GM19023 (cell line): Measurements from ENCODE around the gene PTPA.

Source experiments
- ATAC-seq: cut with Tn5 transposase; IDR thresholded peaks from one replicate; pipeline ENCODE4 v1.9.1; 2021; ENCODE audit warnings: mild to moderate bottlenecking, moderate library complexity; ENCODE audit not compliant: unreplicated experiment

The PTPA gene

DNA sequence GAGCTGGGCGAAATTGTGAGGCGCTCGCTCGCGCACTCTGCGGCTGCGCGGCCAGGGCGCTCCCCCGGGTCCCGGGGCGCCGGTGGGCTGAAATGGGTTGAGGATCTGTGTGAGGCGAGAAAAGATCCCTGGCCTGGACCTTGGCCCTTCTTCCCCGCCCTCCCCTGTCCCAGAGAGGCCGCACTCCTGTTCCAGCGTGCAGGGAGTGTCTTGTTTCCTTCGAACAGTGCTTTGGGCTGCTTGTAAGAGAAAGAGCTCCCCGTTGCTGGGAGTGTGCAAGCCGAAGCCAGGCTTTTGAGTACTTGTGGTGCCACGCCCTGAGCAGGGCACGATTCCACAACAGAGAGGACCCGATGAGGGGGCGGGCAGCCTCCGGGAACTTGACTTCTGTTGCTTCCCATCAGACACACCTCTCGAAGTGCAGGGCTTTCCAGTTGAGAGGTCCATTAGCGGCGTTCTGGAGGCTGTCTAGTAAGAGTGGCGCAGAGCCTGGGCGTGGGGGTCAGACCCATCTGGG lies 29.8 kb upstream of the PTPA start:
- no peak for ATAC-seq

DNA sequence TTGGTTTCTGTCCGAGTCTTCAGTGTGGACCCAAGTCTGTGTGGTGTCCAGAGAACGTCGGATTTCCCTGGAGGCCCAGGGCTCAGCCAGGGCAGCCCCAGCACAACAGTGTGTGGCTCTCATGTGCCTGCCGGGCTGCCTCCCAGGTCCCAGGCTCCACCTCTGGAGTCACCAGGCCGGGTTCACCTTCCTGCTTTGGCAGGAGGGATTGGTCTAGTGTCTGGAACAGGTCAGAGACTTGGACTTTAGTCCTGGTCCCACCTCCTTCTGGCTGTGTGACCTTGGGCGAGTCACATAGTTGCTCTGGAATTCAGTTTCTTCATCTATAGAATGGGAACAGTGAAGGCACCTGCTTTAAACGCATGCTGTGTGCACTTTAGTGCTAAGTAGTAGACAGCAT lies 27.1 kb upstream of the PTPA start:
- ATAC-seq: no peak

DNA sequence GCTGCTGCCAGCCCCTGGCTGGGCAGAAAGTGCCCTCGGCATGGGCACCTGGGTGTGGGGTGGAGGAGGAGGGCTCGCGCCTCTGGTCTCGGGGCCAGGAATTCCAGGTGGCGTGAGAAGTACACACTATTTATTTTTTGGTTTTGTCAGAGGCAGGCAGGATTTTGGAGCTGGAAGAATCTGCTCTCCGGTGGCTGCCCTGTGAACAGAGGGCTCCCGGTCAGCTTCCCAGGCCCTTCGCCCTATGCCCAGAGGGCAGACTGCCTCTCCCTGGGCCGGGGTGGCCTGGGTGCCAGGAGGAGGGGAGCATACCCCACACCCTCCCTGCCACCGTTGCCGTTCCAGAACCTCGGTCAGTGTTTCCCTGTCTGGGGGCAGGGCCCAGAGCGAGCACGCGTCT lies 22.0 kb upstream of the PTPA start:
- no peak for ATAC-seq

DNA sequence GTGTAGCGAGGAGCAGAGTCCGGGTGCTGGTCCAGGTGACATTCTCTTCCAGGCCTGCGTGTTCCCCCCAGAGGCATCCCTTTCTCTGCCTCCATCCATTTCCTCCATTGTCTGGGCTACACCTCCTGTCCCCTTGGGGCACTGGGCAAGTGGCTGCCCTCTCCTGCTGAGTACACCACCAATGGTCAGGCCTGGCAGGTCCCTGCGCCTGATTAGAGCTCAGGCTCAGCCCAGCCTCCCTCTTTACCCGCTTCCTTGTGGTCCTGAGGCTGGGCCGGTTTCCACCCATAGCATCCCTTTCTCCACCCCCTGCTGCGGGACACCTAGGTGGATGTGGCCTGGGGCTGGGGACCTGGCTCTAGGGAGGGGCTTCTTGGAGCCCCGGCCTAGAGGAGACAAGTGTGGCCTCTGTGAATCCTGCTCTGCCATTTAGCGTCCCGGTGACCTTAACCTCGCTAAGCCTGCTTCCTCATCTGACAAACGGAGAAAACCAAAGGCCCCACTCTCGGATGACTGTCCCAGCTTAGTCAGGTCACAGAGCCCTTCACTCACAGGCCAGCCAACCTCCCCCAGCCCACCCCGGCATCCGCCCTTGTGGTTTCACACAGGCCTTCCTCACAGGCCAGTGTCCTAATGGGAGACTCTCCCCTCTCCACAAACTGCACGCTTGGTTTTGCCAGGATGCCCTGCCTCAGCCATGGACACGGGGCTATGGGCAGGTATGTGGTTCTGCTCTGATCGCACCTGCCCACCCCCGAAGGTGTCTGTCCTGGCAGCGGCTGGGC lies 17.4 kb upstream of the PTPA start:
- no peak for ATAC-seq

DNA sequence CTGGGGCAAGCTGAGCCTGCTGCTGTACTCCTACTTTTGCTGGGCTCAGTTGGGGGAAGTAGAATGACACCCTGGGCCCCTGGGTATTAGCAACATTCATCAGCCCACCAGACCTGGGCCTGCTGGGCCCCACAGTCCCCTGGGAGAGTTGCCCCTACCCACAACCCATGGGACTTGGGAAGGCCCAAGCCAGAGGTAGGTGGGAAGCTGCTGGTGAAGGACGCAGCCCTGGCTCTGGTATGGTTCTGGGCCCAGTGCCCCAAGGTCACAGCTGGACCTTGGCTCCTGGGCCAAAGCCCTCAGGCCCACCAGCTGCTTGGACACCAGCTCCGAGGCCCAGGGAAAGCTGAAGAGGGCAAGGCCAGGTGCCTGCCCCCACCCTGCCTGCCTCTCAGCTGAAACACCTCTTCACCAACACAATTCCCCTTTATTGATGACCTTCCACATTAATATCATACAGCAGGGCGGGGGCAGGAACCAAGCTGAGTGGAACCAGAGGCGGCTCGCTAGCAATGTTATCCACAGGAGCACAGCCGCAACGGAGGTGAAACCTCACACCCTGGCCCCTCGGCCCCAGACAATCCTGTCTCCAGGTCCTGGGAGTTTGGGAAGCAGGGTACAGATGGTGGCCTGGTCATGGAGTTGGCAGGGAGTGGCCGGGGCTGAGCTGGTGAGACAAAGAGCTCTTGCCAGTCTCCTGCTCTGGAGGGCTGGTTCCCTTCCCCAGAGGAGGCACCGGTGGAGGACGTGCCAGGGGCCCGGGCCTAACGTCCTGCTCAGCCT lies 16.6 kb upstream of the PTPA start:
- no peak for ATAC-seq

DNA sequence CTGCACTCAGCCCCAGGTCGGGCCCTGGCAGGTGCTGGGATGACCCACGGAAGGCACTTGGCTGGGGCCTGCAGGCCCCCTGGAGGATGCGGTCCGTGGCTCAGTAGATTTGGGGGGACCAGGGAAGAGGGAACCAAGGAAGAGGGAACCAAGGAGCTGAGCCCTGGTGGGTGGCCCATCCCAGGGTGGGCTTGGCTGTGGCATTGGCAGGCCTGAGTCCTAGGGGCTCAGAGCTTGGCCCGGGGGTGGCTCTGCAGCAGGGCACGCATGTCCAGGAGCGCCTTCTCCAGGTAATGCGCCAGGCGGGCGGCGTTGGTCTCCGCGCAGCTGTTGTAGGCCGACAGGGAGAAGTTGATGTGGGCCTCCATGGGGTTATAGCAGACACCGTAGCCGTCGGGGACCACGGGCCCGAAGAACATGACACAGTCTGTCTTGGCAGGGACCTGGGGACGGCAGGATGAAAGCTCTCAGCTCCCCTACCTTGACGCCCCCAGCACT lies 16.0 kb upstream of the PTPA start:
- ATAC-seq: no peak

DNA sequence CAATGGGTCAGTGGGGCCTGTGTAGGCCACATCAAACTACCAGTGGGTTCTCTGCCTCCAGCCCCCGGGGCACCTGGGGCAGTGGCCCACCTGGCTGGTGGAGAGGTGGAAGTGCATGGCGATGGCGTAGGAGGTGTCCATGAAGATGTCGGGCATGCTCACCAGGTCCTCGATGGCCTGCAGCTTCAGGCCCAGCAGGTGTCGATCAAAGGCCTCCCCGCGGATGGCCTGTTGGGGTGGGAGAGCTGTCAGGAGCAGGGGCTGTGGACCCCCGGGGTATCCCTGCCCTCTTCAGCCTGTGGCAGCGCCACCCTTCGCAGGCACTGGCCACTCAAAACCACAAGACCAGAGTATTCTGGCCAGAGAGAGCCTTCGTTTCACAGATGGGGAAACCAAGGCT lies 15.3 kb upstream of the PTPA start:
- no peak for ATAC-seq

DNA sequence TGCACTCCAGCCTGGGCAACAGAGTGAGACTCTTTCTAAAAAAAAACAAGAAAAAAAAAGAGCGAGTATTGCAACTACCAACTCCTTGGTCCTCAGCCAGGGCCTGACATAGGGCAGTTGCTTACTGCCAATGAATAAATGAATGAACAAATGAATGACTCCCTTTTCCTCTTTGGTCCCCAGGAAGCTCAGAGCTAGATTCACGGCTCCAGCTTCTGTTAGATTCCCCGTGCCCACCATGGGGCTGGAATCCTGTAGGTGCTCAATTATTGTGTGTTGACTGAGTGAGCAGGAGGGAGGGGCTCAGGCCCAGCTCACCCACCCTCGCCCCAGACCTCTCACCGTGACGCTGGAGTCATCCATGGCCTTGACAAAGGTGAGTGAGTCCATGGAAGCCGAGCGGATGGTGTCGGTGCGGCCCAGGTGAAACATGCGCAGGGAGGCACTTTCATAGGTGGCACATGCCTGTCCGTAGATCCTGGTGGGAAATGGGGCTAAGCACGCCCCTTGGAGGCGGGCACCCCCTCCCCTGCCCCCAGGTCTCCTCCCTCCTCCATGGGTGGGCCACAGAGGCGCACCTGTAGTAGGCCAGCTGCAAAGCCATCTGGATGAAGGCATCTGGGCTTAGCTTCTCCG lies 13.4 kb upstream of the PTPA start:
- no peak for ATAC-seq

DNA sequence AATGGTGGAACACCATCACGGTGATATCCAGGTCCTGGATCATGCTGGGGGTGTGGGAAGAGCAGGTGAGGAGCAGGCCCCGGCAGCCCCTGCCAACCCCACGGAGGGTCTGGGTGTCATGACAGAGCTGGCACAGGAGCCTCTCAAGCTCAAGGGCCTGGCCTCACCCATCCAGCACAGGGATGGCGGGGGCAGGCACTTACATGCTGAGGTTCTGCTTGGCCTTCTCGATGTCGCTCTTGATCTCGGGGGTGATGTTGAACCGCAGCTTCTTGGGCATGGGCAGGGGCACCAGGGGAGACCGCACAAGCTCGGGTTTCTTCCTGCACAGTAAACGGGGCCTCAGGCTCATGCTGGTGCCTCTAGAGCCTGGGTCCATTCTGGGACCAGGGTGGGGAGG lies 12.9 kb upstream of the PTPA start:
- no peak for ATAC-seq

DNA sequence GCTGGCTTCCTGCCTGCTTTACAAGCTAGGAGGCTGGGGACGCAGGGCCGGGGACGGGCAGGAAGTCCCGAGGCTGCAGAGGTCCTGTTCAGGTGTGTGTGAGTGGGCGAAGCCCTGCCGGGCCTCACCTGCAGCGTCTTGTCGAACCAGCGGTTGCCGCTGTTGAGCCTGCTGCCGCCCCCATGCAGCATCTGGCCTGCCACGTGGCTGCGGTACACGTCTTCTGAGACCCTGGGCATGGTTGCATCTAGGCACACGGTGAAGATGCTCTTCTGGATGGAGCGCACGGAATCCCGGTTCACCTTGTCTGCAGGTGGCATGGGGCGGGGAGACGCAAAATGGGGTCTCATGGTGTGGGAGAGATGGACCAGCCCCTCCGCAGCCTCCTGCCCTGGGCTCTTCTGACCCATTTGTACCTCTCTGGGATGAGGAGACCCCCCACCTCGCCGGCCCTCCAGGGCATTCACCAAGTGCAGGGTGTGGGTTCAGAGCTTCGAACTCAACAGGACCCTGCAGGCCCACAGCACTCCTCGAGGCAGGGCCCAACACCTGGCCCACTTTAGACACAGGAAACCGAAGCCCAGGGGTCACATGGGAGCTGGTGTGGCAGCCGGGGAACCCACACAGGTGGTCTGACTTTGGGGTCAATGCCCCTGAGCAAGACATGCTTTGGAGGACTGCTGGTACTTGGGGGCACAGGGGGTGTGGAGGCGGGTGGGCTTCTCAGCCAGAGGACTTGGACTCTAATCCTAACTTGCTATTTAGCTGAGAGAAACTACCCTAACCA lies 10.6 kb upstream of the PTPA start:
- no peak for ATAC-seq

DNA sequence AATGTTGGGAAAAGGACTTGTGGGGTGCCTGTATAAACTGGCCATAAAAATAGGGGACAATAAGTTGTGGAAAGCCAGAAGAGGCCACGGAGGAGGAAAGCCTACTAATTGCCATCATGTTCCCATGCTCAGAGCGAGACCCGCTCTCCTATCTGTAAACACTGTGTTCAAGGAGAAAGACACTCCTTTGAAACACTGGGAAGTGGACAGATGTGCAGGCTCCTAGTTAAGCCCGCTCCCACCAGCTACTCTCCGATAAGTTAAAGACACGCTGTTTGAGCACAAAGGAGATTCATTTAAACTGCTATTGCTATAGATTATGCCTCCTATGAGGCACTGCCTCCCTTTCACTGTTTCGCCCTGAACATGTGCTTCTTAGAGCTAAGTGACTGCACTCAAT lies 9.9 kb upstream of the PTPA start:
- ATAC-seq: no peak

DNA sequence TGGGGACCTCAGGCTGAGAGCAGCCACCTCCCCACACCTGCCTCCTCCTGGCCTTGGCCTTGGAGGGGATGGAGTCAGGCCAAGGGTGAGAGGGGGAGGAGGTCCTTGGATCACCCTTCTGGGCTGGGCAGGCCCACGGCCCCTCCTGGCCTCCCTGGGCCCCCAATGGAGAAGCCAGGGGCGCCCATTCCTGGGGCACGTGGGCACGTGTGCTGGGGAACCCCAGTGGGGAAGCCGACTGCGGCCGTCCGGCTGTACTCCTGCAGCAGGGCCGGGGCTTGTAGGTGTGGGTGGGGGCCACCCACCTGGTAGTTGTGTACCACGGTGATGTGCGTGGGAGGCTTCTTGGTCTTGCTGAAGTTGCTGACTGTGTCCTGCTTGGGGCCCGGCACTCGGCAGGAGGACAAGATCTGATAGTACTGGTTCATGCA lies 9.1 kb upstream of the PTPA start:
- ATAC-seq: no peak

DNA sequence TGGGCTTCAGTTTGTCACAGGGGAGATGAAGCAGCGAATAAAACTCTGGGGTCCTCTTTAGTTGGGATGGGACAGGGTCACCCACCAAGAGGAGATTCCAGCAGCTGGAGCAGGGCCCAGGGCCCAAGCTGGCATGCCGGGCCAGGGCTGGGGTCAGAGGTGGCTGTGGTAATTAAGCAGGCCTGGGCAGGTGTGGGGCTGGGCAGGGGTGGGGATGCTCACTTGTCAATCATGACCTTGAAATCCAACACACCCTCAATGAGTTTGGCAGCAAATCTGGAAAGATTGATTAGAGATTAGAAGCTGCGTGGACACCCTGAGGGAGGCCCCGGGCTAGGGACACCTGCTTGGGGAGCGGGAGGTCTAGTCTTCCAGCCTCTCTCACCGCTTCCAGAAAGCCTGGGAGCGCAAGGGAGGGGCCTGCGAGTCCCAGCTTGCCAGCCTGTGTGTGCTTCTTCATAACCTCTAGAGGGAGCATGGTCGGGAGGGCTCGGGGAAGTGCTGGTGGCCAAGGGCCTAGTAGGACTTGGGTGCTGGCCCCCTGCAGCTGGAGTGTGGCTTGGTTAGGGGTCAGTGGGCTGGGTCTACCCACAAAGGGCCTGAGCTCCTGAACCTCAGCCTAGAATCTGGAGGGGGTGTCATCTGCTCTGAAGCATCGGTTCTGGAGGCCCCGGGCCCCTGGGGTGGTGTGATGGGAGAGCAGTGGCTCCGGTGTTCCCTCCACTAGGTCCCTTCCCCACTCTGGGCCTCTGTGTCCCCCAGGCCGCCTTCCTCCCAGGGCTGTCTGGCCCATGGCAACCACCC lies 8.2 kb upstream of the PTPA start:
- ATAC-seq: no peak

DNA sequence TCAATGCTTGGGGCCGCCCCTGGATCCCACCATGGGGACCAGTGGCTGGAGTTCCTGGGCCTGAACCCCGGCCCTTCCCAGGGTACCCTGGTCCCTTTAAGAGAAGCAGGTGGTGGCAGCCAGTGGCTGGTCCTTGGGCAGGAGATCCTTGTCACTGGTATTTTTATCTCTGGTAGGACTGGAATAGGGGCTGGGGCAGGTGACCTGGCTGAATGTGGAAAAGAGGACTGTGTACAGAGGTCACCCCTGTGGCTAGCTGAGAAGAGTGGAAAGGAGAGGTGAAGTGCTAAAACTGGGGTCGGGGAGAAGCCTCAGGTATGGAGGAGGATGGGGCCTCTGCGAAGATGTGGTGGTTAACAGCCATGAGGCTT lies 7.6 kb upstream of the PTPA start:
- ATAC-seq: no peak

DNA sequence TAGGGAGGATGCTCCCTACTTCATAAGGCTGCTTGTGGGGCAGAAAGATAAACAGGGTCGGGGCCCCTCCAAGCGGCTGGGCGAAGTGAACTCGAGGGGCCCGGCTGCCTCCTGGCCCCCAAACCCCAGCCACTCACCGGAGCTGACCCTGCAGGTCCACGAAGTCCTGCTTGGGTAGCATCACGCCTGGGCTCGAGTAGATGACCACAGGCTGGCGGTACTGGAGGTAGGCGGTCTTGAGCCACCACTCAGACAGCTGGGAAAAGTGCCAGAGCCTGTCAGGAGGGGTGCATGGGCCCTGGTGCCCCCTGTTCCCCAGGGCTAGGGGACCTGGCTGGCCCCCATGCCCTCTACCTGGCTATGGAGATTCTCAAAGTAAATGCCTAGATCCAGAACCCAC lies 7.2 kb upstream of the PTPA start:
- ATAC-seq: no peak

DNA sequence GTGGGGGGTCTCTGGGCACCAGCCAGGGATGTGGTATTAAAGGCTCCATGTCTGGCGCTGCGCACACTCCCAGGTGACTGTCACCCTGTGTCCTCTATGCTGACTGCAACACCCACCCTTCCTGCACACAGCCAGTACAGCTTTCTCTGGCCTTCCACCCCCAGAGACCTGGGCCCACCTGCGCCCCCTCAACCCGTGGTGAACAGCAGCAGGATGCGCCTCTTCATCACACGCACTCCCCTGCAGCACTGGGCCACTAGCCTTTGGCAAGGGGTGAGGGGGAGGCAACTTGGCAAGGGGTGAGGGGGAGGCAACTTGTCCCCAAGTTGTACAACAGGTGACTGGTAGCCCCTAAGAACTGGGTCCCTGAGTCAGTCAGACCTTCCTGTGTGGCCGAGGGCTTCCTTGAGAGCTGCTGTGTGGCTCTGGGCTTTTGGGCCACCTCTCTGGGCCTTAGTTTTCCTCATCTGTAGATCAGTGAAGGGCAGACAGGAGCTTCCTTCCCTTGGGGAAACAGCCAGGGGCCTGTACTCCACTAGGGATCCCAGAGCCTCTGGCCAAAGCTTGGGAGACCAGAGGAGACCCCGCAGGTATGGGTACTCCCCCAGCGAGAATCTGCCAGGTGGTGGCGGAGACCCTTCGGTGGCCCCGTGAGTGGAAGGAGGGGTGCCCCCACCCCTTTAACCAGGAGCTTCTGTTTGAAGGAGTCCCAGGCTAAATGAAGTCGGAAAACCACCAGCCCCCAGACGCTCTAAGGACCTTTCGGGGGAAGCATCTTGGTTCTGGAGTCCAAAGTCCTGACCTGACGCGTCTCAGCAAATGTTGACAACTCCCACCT lies 5.1 kb upstream of the PTPA start:
- no peak for ATAC-seq

DNA sequence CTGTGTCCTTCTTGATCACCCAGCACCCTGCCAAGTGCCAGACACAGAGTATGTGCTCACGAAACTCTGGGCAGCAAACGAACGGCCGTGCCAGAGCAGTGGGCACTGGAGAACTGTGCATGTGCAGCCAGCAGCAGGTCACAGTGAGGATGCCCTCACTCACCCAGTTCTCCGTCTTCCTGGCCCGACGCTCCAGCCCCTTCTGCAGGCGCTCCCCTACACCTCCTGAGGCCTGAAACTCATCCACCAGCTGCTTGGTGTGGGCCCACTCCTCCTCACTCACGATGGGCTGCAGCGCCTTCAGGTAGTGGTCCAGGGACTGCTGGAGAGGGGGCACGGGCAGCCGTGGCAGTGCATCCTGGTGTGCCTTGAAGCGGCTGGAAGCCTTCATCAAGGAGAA lies 3.6 kb upstream of the PTPA start:
- no peak for ATAC-seq

DNA sequence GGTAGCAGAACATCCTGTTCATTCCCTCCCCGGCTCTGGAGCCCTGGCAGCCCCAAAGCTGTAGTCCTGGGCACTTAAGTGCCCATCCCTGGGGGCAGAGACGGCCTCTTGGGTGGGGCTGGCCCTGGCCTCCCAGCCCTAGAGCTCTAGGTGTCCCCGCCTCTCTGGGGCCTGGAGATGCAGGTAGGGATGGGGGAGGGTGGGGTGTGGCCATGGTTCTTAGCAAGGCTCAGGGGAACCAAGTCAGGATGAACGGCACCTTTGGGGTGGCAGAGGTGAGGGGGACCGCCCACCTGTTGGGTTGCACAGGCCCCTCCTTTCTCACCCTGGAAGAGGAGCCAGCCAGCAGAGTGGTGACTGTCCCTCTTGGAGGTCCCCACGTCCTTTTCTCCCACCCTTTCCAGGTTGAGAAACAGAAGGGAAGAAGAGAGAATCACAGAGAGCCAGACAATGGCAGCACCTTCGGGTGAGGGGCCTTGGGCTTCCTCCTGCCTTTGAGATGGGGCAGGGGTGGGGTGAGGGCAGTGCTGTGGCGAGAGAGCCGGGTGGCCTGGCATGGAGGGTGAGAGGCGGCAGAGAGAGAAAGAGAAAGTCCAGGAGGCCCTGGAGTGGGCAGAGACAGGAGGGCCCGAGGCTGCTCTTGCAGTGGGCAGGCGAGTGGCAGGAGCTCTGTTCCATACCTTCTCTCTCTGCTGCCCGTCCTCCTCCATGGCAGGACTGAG lies 3.0 kb upstream of the PTPA start:
- no peak for ATAC-seq
